RWPE2 (cell line): ENCODE results near the gene TMEM150B.

ENCODE experiments used
- ATAC-seq: fragments of 200-7000 bp; cut with Tn5 transposase; 3 replicates; pipeline ENCODE4 v1.9.1; 2021; ENCODE audit warnings: low read depth
- DNase-seq: peaks from one replicate; pipeline ENCODE4 v3.0.0-alpha.2; 2020; ENCODE audit warnings: low spot score
- H3K27ac ChIP-seq: fragments of 450-650 bp; 2 replicates; pipeline ENCODE4 v1.5.1; 2017; ENCODE audit warnings: mild to moderate bottlenecking; ENCODE audit not compliant: poor library complexity, severe bottlenecking
- H3K27me3 ChIP-seq: fragments of 250-450 bp; sonication (Bioruptor Pico); 2 replicates; pipeline ENCODE4 v1.5.1; 2021; ENCODE audit warnings: mild to moderate bottlenecking, moderate library complexity; ENCODE audit not compliant: insufficient read depth, poor library complexity, severe bottlenecking
- H3K36me3 ChIP-seq: fragments of 250-450 bp; sonication (Bioruptor Pico); 2 replicates; pipeline ENCODE4 v1.5.1; 2020; ENCODE audit warnings: low read depth, mild to moderate bottlenecking, moderate library complexity
- H3K4me1 ChIP-seq: fragments of 250-450 bp; sonication (Bioruptor Pico); 2 replicates; pipeline ENCODE4 v1.5.1; 2021; ENCODE audit warnings: mild to moderate bottlenecking, moderate library complexity; ENCODE audit not compliant: insufficient read depth, poor library complexity, severe bottlenecking
- H3K4me3 ChIP-seq: fragments of 250-450 bp; sonication (Bioruptor Pico); 2 replicates; pipeline ENCODE4 v1.5.1; 2021; ENCODE audit warnings: mild to moderate bottlenecking, moderate library complexity; ENCODE audit not compliant: severe bottlenecking
- H3K9me3 ChIP-seq: fragments of 250-450 bp; sonication (Bioruptor Pico); 2 replicates; pipeline ENCODE4 v1.5.1; 2021; ENCODE audit warnings: mild to moderate bottlenecking, moderate library complexity; ENCODE audit not compliant: severe bottlenecking
- CTCF ChIP-seq: fragments of 450-650 bp; IDR thresholded peaks from one replicate; pipeline ENCODE4 v1.5.1; 2017; ENCODE audit warnings: mild to moderate bottlenecking, moderate library complexity; ENCODE audit not compliant: poor library complexity, severe bottlenecking

The TMEM150B gene

GRCh38 chr19:55265723-55266386, 59.3 kb downstream of the TMEM150B start:
- Histone ChIP-seq H3K9me3 (no peaks in the 10 kb centered on the region), H3K27me3 (no peaks in the 10 kb centered on the region), H3K4me3 (no peak overlapping the region), H3K36me3 (peaks cover 4% of the 10 kb centered on the region; the same call in 1 of the 2 replicates), H3K27ac (no peak overlapping the region), H3K4me1 (no peaks in the 10 kb centered on the region)
- TF ChIP-seq CTCF: no peak
- no peak for ATAC-seq
- DNase-seq: no peak

DNA sequence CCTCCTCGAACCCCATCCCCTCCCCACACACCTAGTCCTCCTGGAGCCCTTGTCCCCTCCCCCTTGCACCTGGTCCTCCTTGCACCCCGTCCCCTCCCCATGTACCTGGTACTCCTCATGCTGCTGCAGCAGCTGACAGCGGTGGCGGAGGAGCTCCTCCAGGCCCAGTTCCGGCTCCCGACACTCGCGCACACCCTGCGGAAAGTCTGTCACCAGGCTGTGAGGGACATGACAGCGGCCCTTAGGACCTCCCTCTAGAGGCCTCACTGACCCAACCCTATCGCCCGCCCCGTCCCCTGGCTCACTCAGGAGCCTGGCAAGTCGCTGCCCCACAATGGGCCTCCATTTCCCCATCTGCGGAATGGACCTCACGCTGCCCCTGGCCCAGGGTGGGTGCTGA, 60.0 kb downstream of the TMEM150B start:
- no peak overlapping the region for H3K4me3 ChIP-seq
- no peak for TF ChIP-seq CTCF
- no peaks in the 10 kb centered on the region for H3K9me3 ChIP-seq
- DNase-seq (no peak), ATAC-seq (no peak)
- no peaks in the 10 kb centered on the region for H3K27me3 ChIP-seq
- H3K4me1 ChIP-seq: no peaks in the 10 kb centered on the region
- H3K27ac ChIP-seq: no peak overlapping the region
- peaks cover 4% of the 10 kb centered on the region; the same call in 1 of the 2 replicates for H3K36me3 ChIP-seq

GRCh38 chr19:55264531-55264930, 60.6 kb downstream of the TMEM150B start:
- Histone ChIP-seq H3K9me3 (no peaks in the 10 kb centered on the region), H3K27ac (no peak overlapping the region), H3K36me3 (peaks cover 4% of the 10 kb centered on the region; the same call in 1 of the 2 replicates), H3K4me1 (peaks cover 4% of the 10 kb centered on the region), H3K4me3 (no peak overlapping the region), H3K27me3 (no peaks in the 10 kb centered on the region)
- DNase-seq (no peak), ATAC-seq (no peak)
- no peak for TF ChIP-seq CTCF
